Ovary (tissue), 9 donors: ENCODE measurements around the gene NEK9. TPM values are rescaled to one million over a fixed set of nuclear protein-coding genes. Genes with fewer than 3 reads are reported as not detected.

Experiments
- DNase-seq, 5 donors: peaks; one replicate each; pipeline ENCODE4 v3.0.0-alpha.2; 2019 to 2020
- H3K27ac ChIP-seq, 2 donors: fragments of 200-600 bp; one replicate each; pipeline versions ENCODE4 v1.5.1 to v1.8.0; 2019 to 2022
- H3K27me3 ChIP-seq: fragments of 200-600 bp; one replicate; pipeline ENCODE4 v1.8.0; 2022
- H3K36me3 ChIP-seq: fragments of 200-600 bp; sonication (generic); one replicate; pipeline ENCODE4 v1.5.1; 2019
- H3K4me1 ChIP-seq: one replicate; pipeline ENCODE4 v1.8.1; 2013; ENCODE audit warnings: mild to moderate bottlenecking, moderate library complexity; ENCODE audit not compliant: insufficient read depth
- H3K4me3 ChIP-seq: fragments of 200-600 bp; sonication (generic); one replicate; pipeline ENCODE4 v1.5.1; 2017
- H3K9me3 ChIP-seq, 2 donors: fragments of 200-600 bp in 1 of 2; sonication (generic) in 1 of 2; one replicate each; pipeline versions ENCODE4 v1.5.1 to v1.8.1; 2013 to 2019; ENCODE audit warnings: mild to moderate bottlenecking in 1 of 2, moderate library complexity in 1 of 2
- EP300 ChIP-seq: sonication (generic); formaldehyde crosslinking; IDR thresholded peaks from one replicate; pipeline ENCODE4 v1.6.1; 2017; ENCODE audit warnings: antibody characterized with exemption
- POLR2A ChIP-seq: fragments of 450-650 bp; IDR thresholded peaks from one replicate; pipeline ENCODE4 v1.6.1; 2017; ENCODE audit warnings: antibody characterized with exemption, mild to moderate bottlenecking, moderate library complexity
- WGBS, 3 donors: extraction: QIAGEN DNeasy Blood & Tissue Kit in 1 of 3; methylation state at CpG; one replicate each; pipeline versions ENCODE4 v1.1.5 to v1.1.7; 2013 to 2017; 5-methylcytosine and 5-hydroxymethylcytosine counted together
- intact Hi-C, 4 donors: fragments of 100-400 bp; cut with DNase I; formaldehyde crosslinking; loops; one replicate each; pipeline versions ENCODE4 v1.11.0 to v1.15.1; 2022 to 2023
- polyA plus RNA-seq, 2 donors: library from polyadenylated mRNA; stranded (reverse); fragments of 200-250 nt in 1 of 2; fragments of 350-450 nt in 1 of 2; fragmentation: Illumina TruSeq in 1 of 2; extraction: RNeasy Lipid Tissue Mini Kit (QIAGEN cat#74804) in 1 of 2; gene quantifications; one replicate each; pipeline ENCODE4 v1.2.3, GENCODE V29; 2013 to 2014
- small RNA-seq: library from RNA; depleted of rRNA; stranded (forward); fragments of <200 nt; gene quantifications from one replicate; pipeline ENCODE3, GENCODE V24; 2016
- total RNA-seq, 7 donors: library from RNA; depleted of rRNA in 2 of 7; stranded (reverse); fragments of >200 nt in 2 of 7; fragmentation: NEBNext Ultra II Directional in 3 of 7; extraction: Animal tissue kit (Norgen Biotek cat#: 25700) in 3 of 7; gene quantifications; one replicate each; pipeline versions ENCODE4 v1.1.0 to v1.2.4, GENCODE V29; 2016 to 2023
- TF ChIP-seq, protein P1 (sequence below), 3 donors: fragments of 450-650 bp in 2 of 3; fragments of 200-600 bp in 1 of 3; IDR thresholded peaks; one replicate each; pipeline versions ENCODE4 v1.5.1 to v1.8.0; 2016 to 2022; ENCODE audit warnings: antibody characterized with exemption in 3 of 3, mild to moderate bottlenecking in 1 of 3
- donor health status: DM: no; HTN: no; CAD: no; lungs with moderate emphysema.
- donor health status: DM: no; HTN: no; CAD: no.
- donor health status: Bipolar disorder and iron deficiency.
- donor health status: DM: yes; HTN: yes; CAD: no.
- donor health status: DM: no; HTN: no; CAD: no.
- donor health status: DM: yes; HTN: yes; CAD: no.

The NEK9 gene
- total and polyA plus RNA-seq, 9 donors, result 57.0 to 140 (median 105) TPM

GRCh38 chr14:75040507-75040906 is 86.3 kb downstream of the NEK9 start:
- H3K27ac ChIP-seq, result no peak overlapping the region
- H3K36me3 ChIP-seq, result no peaks in the 10 kb centered on the region
- no peak overlapping the region for H3K4me3 ChIP-seq
- DNase-seq, result no peak
- no peaks in the 10 kb centered on the region for H3K9me3 ChIP-seq
- 35 to 54% (median 48%) methylated on average over 1 of the region's 1 CpG for WGBS, 3 donors
- TF ChIP-seq POLR2A, result no peak
- no peak for TF ChIP-seq EP300
- TF ChIP-seq, protein P1, sequence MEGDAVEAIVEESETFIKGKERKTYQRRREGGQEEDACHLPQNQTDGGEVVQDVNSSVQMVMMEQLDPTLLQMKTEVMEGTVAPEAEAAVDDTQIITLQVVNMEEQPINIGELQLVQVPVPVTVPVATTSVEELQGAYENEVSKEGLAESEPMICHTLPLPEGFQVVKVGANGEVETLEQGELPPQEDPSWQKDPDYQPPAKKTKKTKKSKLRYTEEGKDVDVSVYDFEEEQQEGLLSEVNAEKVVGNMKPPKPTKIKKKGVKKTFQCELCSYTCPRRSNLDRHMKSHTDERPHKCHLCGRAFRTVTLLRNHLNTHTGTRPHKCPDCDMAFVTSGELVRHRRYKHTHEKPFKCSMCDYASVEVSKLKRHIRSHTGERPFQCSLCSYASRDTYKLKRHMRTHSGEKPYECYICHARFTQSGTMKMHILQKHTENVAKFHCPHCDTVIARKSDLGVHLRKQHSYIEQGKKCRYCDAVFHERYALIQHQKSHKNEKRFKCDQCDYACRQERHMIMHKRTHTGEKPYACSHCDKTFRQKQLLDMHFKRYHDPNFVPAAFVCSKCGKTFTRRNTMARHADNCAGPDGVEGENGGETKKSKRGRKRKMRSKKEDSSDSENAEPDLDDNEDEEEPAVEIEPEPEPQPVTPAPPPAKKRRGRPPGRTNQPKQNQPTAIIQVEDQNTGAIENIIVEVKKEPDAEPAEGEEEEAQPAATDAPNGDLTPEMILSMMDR (IDR thresholded peaks at IDR 0.05), result no peak
- H3K4me1 ChIP-seq, result peaks cover 2% of the 10 kb centered on the region
- intact Hi-C loops, result no loop called here
- no peaks in the 10 kb centered on the region for H3K27me3 ChIP-seq

GRCh38 chr14:75032939-75033338 is 93.9 kb downstream of the NEK9 start:
- Histone ChIP-seq H3K36me3 (no peaks in the 10 kb centered on the region), H3K9me3 (no peaks in the 10 kb centered on the region), H3K4me3 (no peak overlapping the region), H3K27ac (no peak overlapping the region), H3K27me3 (no peaks in the 10 kb centered on the region), H3K4me1 (no peaks in the 10 kb centered on the region)
- WGBS, 3 donors, result 94 to 97% (median 97%) methylated on average over 2 of the region's 2 CpGs
- no peak for DNase-seq
- intact Hi-C loops, result no loop called here
- no peak for TF ChIP-seq POLR2A
- no peak for TF ChIP-seq EP300
- TF ChIP-seq, protein P1 (IDR thresholded peaks at IDR 0.05), result no peak

DNA sequence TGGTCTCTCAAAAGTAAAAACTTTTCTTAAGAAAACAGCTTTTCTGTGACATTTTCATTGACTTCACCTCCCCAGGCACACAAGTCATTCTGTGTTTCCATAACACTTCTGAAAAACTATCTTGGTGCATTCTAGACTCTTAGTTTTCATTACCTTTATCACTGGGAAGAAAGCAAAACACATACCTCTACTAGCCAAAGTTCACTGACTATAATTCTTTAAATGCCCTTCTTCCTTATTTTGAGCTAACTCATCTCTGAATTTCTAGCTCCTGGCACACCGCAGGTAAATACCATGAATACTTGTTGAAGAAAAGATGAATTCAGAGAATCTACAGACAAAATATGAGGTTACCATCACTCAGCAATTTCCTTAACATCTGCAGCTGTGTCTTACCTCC is 96.7 kb downstream of the NEK9 start:
- TF ChIP-seq POLR2A, result no peak
- TF ChIP-seq EP300, result no peak
- TF ChIP-seq, protein P1 (IDR thresholded peaks at IDR 0.05), result no peak
- no peaks in the 10 kb centered on the region for H3K9me3 ChIP-seq
- H3K27me3 ChIP-seq, result no peaks in the 10 kb centered on the region
- WGBS, 3 donors, result 0% methylated on average over 1 of the region's 1 CpG
- no peak for DNase-seq
- intact Hi-C loops, result no loop called here
- H3K4me3 ChIP-seq, result no peak overlapping the region
- no peaks in the 10 kb centered on the region for H3K36me3 ChIP-seq
- no peaks in the 10 kb centered on the region for H3K4me1 ChIP-seq
- H3K27ac ChIP-seq, result no peak overlapping the region

Small RNA genes lying within 50 kb of the gene (small RNA-seq; reads per million reads assigned to genes)
- gene HIF1AP1, result not detected

Other genes starting within 250 kb of the NEK9 start
- gene DLST, start 245.1 kb downstream of the NEK9 start, total RNA-seq, result 10 to 100 TPM; 41.0 to 71.5 (median 68.6) TPM
- gene DLST, start 245.1 kb downstream of the NEK9 start, polyA plus RNA-seq, result 100 to 1,000 TPM in 1 of 2 donors, 10 to 100 TPM in 1; 50.6 to 100 TPM
- gene RPS6KL1, start 203.8 kb downstream of the NEK9 start, total RNA-seq, result 1 to 10 TPM in 5 of 7 donors, under 1 TPM in 2; 0.24 to 3.0 (median 1.8) TPM
- gene RPS6KL1, start 203.8 kb downstream of the NEK9 start, polyA plus RNA-seq, result 1 to 10 TPM in 1 of 2 donors, under 1 TPM in 1; 0.67 to 1.7 TPM
- gene PGF, start 171.5 kb downstream of the NEK9 start, total RNA-seq, result 10 to 100 TPM in 1 of 7 donors, 1 to 10 TPM in 5, not detected in 1; 1.8 to 14.0 (median 3.1) TPM
- 1 to 10 TPM; 4.5 to 5.7 TPM for gene PGF, start 171.5 kb downstream of the NEK9 start, polyA plus RNA-seq
- gene EIF2B2, start 124.1 kb downstream of the NEK9 start, total RNA-seq, result 10 to 100 TPM in 6 of 7 donors, 1 to 10 TPM in 1; 8.8 to 33.3 (median 29.6) TPM
- 10 to 100 TPM; 30.6 to 59.9 TPM for gene EIF2B2, start 124.1 kb downstream of the NEK9 start, polyA plus RNA-seq
- gene MLH3, start 75.6 kb downstream of the NEK9 start, total RNA-seq, result 10 to 100 TPM; 21.7 to 36.4 (median 26.8) TPM
- 10 to 100 TPM; 14.8 to 18.7 TPM for gene MLH3, start 75.6 kb downstream of the NEK9 start, polyA plus RNA-seq
- 10 to 100 TPM in 4 of 7 donors, 1 to 10 TPM in 3; 5.5 to 27.7 (median 11.2) TPM for gene ACYP1, start 63.0 kb downstream of the NEK9 start, total RNA-seq
- 10 to 100 TPM; 11.3 to 16.9 TPM for gene ACYP1, start 63.0 kb downstream of the NEK9 start, polyA plus RNA-seq
- gene ZC2HC1C, start 57.4 kb downstream of the NEK9 start, total RNA-seq, result 1 to 10 TPM in 4 of 7 donors, under 1 TPM in 3; 0.66 to 9.2 (median 1.3) TPM
- gene ZC2HC1C, start 57.4 kb downstream of the NEK9 start, polyA plus RNA-seq, result 1 to 10 TPM in 1 of 2 donors, under 1 TPM in 1; 0.46 to 2.6 TPM
- 100 to 1,000 TPM; 172 to 446 (median 287) TPM for gene TMED10, start 49.6 kb upstream of the NEK9 start, total RNA-seq
- gene TMED10, start 49.6 kb upstream of the NEK9 start, polyA plus RNA-seq, result 100 to 1,000 TPM; 164 to 315 TPM
- gene FOS, start 151.8 kb upstream of the NEK9 start, total RNA-seq, result 1,000 to 10,000 TPM in 2 of 7 donors, 100 to 1,000 TPM in 5; 115 to 2,019 (median 178) TPM
- 100 to 1,000 TPM; 129 to 499 TPM for gene FOS, start 151.8 kb upstream of the NEK9 start, polyA plus RNA-seq